Activated B cell treated with CpG ODN at 0.5 μM for 24 hours (primary cell): ENCODE data around the gene TUSC2. TPM values are rescaled to one million over a fixed set of nuclear protein-coding genes. Genes with fewer than 3 reads are reported as not detected.

Experiments used
- ATAC-seq: fragments of 200-7000 bp; cut with Tn5 transposase; one replicate; pipeline ENCODE4 v1.10.0; 2021; ENCODE audit warnings: low read depth, mild to moderate bottlenecking, moderate library complexity
- CTCF ChIA-PET: fragments of 350-600 bp; sonication (Branson Sonifier 250); formaldehyde crosslinking; loops from one replicate; lab custom pipeline; 2021; ENCODE audit warnings: antibody characterized with exemption; lab: Charles Lee
- POLR2A ChIA-PET: fragments of 350-600 bp; sonication (Branson Sonifier 250); formaldehyde crosslinking; loops from one replicate; lab custom pipeline; 2021; ENCODE audit warnings: antibody characterized with exemption; lab: Charles Lee
- DNase-seq: peaks from one replicate; pipeline ENCODE4 v3.0.0; 2022
- H3K27ac Mint-ChIP-seq: one replicate; pipeline ENCODE4 v1.8.0; 2020; ENCODE audit warnings: mixed read lengths
- H3K27me3 Mint-ChIP-seq: one replicate; pipeline ENCODE4 v1.8.0; 2021; ENCODE audit warnings: mixed read lengths
- H3K36me3 Mint-ChIP-seq: one replicate; pipeline ENCODE4 v1.8.0; 2021; ENCODE audit warnings: low read depth, mixed read lengths
- H3K4me1 Mint-ChIP-seq: one replicate; pipeline ENCODE4 v1.8.0; 2021; ENCODE audit warnings: mixed read lengths
- H3K4me3 Mint-ChIP-seq: one replicate; pipeline ENCODE4 v1.8.0; 2020; ENCODE audit warnings: mild to moderate bottlenecking, mixed read lengths
- H3K9me3 Mint-ChIP-seq: one replicate; pipeline ENCODE4 v1.8.0; 2020; ENCODE audit warnings: mixed read lengths
- intact Hi-C: fragments of 100-400 bp; cut with micrococcal nuclease; formaldehyde crosslinking; loops from one replicate; pipeline ENCODE4 v1.15.1; 2024
- total RNA-seq: library from RNA; stranded (reverse); gene quantifications from 2 replicates; pipeline ENCODE4 v1.2.3, GENCODE V29; 2022
- TF ChIP-seq, protein P1 (sequence below): fragments of 200-600 bp; IDR thresholded peaks from one replicate; pipeline ENCODE4 v1.8.0; 2022; ENCODE audit warnings: antibody characterized with exemption, mild to moderate bottlenecking

Gene TUSC2
- total RNA-seq, 1 donor from 2014 or later, result 33.4 TPM

- Mint-ChIP-seq H3K9me3 (no peaks in the 10 kb centered on the region), H3K27me3 (no peaks in the 10 kb centered on the region), H3K27ac (peak overlapping the region; percentile 99), H3K36me3 (peaks cover 50% of the 10 kb centered on the region), H3K4me1 (peaks cover 60% of the 10 kb centered on the region), H3K4me3 (peak overlapping the region; percentile 97)
- POLR2A ChIA-PET, result interaction anchor here (0.9 to 6.9 kb wide), 13 partner anchors 8 to 1257 kb away, joined by 3 to 195 read pairs (median 14); partner anchors contain the start of genes C3orf18, HEMK1, HYAL3 and NAA80
- TF ChIP-seq, protein P1, sequence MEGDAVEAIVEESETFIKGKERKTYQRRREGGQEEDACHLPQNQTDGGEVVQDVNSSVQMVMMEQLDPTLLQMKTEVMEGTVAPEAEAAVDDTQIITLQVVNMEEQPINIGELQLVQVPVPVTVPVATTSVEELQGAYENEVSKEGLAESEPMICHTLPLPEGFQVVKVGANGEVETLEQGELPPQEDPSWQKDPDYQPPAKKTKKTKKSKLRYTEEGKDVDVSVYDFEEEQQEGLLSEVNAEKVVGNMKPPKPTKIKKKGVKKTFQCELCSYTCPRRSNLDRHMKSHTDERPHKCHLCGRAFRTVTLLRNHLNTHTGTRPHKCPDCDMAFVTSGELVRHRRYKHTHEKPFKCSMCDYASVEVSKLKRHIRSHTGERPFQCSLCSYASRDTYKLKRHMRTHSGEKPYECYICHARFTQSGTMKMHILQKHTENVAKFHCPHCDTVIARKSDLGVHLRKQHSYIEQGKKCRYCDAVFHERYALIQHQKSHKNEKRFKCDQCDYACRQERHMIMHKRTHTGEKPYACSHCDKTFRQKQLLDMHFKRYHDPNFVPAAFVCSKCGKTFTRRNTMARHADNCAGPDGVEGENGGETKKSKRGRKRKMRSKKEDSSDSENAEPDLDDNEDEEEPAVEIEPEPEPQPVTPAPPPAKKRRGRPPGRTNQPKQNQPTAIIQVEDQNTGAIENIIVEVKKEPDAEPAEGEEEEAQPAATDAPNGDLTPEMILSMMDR, result no peak
- CTCF ChIA-PET, result interaction anchor here (1.1 to 5.5 kb wide), 3 partner anchors 11 to 191 kb away, joined by 3 to 64 read pairs (median 6); partner anchors contain the start of gene RASSF1
- no peak for DNase-seq
- ATAC-seq, result no peak
- intact Hi-C loops, result loop anchor here (1.0 to 10.0 kb wide), 6 partner anchors 8 to 1703 kb away; partner anchors contain the start of genes DUSP7, HEMK1, HYAL3 and MAPKAPK3
Measured at GRCh38 chr3:50351323-50351697, 23.3 kb upstream of the TUSC2 start.

DNA sequence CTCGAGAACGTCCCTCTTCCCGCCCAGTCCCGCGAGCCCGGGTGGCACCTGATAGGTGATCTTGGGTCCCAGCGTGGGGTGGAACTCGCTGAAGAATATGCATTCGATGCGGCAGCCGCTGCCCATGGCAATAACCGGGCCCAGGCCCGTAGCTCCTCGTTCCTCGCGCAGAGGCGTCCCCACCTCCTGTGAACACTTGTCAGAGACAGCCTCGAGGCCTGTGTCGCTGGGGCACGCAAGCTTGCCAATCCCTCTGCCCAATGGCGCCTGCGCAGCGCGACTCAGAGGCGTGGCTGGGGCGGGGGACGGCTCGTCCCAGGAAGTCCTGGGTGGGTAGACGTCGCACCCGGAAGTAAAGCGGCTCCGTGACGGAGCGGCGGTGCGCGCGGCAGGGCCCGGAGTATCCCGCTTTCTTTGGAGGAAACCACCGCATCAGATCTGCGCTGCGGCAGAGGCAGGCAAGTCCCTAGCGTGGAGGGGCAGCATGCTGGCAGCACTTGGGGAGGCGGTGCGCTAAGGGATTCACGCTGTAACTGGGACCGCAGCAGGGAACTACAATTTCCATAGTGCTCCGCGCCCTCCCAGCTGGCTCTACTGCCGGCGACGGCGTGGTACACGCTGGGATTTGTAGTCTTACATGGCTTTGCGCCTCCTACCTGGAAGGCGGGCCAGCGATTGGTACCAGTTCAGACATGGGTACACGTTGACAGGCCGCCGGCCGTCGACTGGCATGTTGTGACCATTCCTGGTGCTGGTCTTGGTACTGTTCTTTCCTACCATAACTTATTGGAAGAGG is 22.7 kb upstream of the TUSC2 start, which contains the start of the genes CYB561D2 and NPRL2:
Gene CYB561D2 (plus strand): TSS at position 336 of the 796 bp plus-strand sequence. CDS start 572 bp downstream, outside the sequence.
Gene NPRL2 (minus strand): TSS at position 249 of the 796 bp plus-strand sequence. CDS start 123 bp downstream, at position 126.
- H3K9me3 Mint-ChIP-seq, result no peaks in the 10 kb centered on the region
- no peaks in the 10 kb centered on the region for H3K27me3 Mint-ChIP-seq
- intact Hi-C loops, result loop anchor here (1.0 to 10.0 kb wide), 10 partner anchors 9 to 1704 kb away; partner anchors contain the start of genes CISH, DUSP7, HEMK1 and HYAL3
- H3K36me3 Mint-ChIP-seq, result peaks cover 46% of the 10 kb centered on the region
- H3K4me1 Mint-ChIP-seq, result peaks cover 60% of the 10 kb centered on the region
- CTCF ChIA-PET, result interaction anchor here (0.7 to 5.5 kb wide), 4 partner anchors 10 to 222 kb away, joined by 3 to 64 read pairs (median 4); partner anchors contain the start of gene RASSF1
- ATAC-seq (peak; percentile 89), DNase-seq (peak; percentile 99)
- H3K27ac Mint-ChIP-seq, result peak within 1 kb of the TSS; percentile 99
- peak within 1 kb of the TSS; percentile 97 for H3K4me3 Mint-ChIP-seq
- TF ChIP-seq, protein P1, result no peak
- POLR2A ChIA-PET, result interaction anchor here (0.5 to 6.9 kb wide), 18 partner anchors 9 to 1257 kb away, joined by 3 to 195 read pairs (median 8); partner anchors contain the start of genes C3orf18, HEMK1, HYAL3 and IFRD2

DNA sequence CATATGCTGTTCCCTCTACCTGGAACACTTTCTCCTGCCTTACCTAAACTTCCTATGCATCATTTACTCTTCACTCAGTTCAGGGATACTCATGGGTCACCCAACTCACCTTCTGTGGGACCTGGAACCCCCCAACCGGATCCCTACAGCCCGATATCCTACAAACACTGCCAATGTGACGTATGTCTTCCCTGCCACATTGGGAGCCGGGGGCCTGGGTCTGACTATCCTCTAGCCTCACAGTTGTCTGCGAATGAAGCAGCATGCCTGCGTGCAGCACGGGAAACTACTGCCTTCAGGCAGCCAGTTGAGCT is 22.1 kb upstream of the TUSC2 start:
- Mint-ChIP-seq H3K27ac (peak overlapping the region; percentile 99), H3K9me3 (no peaks in the 10 kb centered on the region), H3K36me3 (peaks cover 41% of the 10 kb centered on the region), H3K27me3 (no peaks in the 10 kb centered on the region), H3K4me1 (peaks cover 59% of the 10 kb centered on the region), H3K4me3 (peak overlapping the region; percentile 97)
- TF ChIP-seq, protein P1, result no peak
- POLR2A ChIA-PET, result interaction anchor here (0.6 to 6.9 kb wide), 14 partner anchors 8 to 240 kb away, joined by 3 to 195 read pairs (median 12); partner anchors contain the start of genes C3orf18, HEMK1, HYAL3 and IFRD2
- ATAC-seq (no peak), DNase-seq (no peak)
- CTCF ChIA-PET, result interaction anchor here (1.1 to 5.5 kb wide), 3 partner anchors 10 to 192 kb away, joined by 3 to 64 read pairs (median 6); partner anchors contain the start of gene RASSF1
- intact Hi-C loops, result loop anchor here (1.0 to 10.0 kb wide), 6 partner anchors 10 to 1705 kb away; partner anchors contain the start of genes CISH, DUSP7, IFRD2 and MAPKAPK3

DNA sequence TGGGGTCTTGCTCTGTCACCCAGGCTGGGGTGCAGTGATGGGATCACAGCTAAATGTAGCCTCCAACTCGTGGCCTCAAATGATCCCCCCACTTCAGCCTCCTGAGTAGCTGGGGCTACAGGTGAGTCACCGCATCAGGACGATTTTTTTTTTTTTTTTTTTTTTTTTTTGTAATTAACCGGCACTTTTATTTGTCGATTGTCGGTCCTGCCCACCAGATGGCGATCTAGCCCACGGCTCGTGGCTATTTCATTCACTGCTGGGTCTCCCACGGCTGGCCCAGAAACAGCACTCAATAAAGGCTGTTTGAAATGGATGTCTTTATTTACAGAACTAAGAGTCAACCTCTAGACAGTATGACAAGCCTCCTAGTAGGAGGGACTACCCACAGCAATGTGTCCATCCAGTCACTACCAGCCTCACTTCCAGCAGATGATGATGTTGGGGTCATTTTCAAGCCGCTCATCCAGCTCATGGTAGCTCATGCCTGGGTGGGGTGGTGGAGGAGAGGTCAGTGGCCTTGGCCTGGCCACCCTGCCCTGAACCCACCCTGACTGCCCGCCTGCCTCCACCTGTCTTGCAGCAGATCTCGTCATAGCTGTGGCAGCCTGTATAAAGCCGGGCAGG is 19.3 kb upstream of the TUSC2 start:
- no peaks in the 10 kb centered on the region for H3K9me3 Mint-ChIP-seq
- H3K4me1 Mint-ChIP-seq, result peaks cover 58% of the 10 kb centered on the region
- peak; percentile 59 for DNase-seq
- ChIA-PET CTCF (interaction anchor here (0.8 to 5.5 kb wide), 8 partner anchors 9 to 269 kb away, joined by 3 to 64 read pairs (median 4); partner anchors contain the start of genes CISH and TMEM115), POLR2A (interaction anchor here (0.6 to 6.9 kb wide), 7 partner anchors 9 to 1024 kb away, joined by 3 to 195 read pairs (median 4); partner anchors contain the start of gene RASSF1)
- TF ChIP-seq, protein P1, result no peak
- no peak overlapping the region for H3K4me3 Mint-ChIP-seq
- H3K27ac Mint-ChIP-seq, result peak overlapping the region; percentile 63
- peaks cover 19% of the 10 kb centered on the region for H3K36me3 Mint-ChIP-seq
- intact Hi-C loops, result loop anchor here (1.0 kb wide), 1 partner anchor 89 kb away; no protein-coding TSS in a partner anchor
- no peaks in the 10 kb centered on the region for H3K27me3 Mint-ChIP-seq
- ATAC-seq, result peak; percentile 15
